Measurements from ENCODE around the gene EIF1B.

Gene EIF1B

GRCh38 chr3:40336511-40337135, 27.1 kb downstream of the EIF1B start:
- in situ Hi-C loops (cut with MboI; ENCODE audit: low pct_unique_long_range_greater_than_20kb, low sequenced_read_pairs, unreplicated experiment), result loop anchor here (25.0 kb wide), 1 partner anchor 251 kb away; no protein-coding TSS in a partner anchor
- DNase-seq (ENCODE audit: low spot score), result no peak
- TF ChIP-seq CTCF (IDR thresholded peaks at IDR 0.05; ENCODE audit: extremely low read depth, insufficient read depth, missing control alignments), result no peak

- in situ Hi-C loops (cut with MboI; ENCODE audit: low pct_unique_long_range_greater_than_20kb, low sequenced_read_pairs, unreplicated experiment), result loop anchor here (25.0 kb wide), 1 partner anchor 250 kb away; no protein-coding TSS in a partner anchor
- TF ChIP-seq CTCF (IDR thresholded peaks at IDR 0.05; ENCODE audit: extremely low read depth, insufficient read depth, missing control alignments), result no peak
- peak; percentile 38 for DNase-seq (ENCODE audit: low spot score)
Observed at GRCh38 chr3:40337136-40338108, 27.9 kb downstream of the EIF1B start.

GRCh38 chr3:40339871-40340270, 30.4 kb downstream of the EIF1B start:
- no peak for DNase-seq (ENCODE audit: low spot score)
- no peak for TF ChIP-seq CTCF (IDR thresholded peaks at IDR 0.05; ENCODE audit: extremely low read depth, insufficient read depth, missing control alignments)
- in situ Hi-C loops (cut with MboI; ENCODE audit: low pct_unique_long_range_greater_than_20kb, low sequenced_read_pairs, unreplicated experiment), result loop anchor here (25.0 kb wide), 1 partner anchor 247 kb away; no protein-coding TSS in a partner anchor

- in situ Hi-C loops (cut with MboI; ENCODE audit: low pct_unique_long_range_greater_than_20kb, low sequenced_read_pairs, unreplicated experiment), result loop anchor here (25.0 kb wide), 1 partner anchor 247 kb away; no protein-coding TSS in a partner anchor
- TF ChIP-seq CTCF (IDR thresholded peaks at IDR 0.05; ENCODE audit: extremely low read depth, insufficient read depth, missing control alignments), result no peak
- no peak for DNase-seq (ENCODE audit: low spot score)
Observed at GRCh38 chr3:40340541-40341170, 31.1 kb downstream of the EIF1B start.

GRCh38 chr3:40341671-40342070, 32.2 kb downstream of the EIF1B start:
- no peak for TF ChIP-seq CTCF (IDR thresholded peaks at IDR 0.05; ENCODE audit: extremely low read depth, insufficient read depth, missing control alignments)
- in situ Hi-C loops (cut with MboI; ENCODE audit: low pct_unique_long_range_greater_than_20kb, low sequenced_read_pairs, unreplicated experiment), result loop anchor here (25.0 kb wide), 1 partner anchor 246 kb away; no protein-coding TSS in a partner anchor
- no peak for DNase-seq (ENCODE audit: low spot score)

GRCh38 chr3:40350529-40350928, 41.0 kb downstream of the EIF1B start:
- in situ Hi-C loops (cut with MboI; ENCODE audit: low pct_unique_long_range_greater_than_20kb, low sequenced_read_pairs, unreplicated experiment), result no loop called here
- no peak for TF ChIP-seq CTCF (IDR thresholded peaks at IDR 0.05; ENCODE audit: extremely low read depth, insufficient read depth, missing control alignments)
- DNase-seq (ENCODE audit: low spot score), result no peak

Measured in GM13977 (cell line).